GM12873 (cell line): ENCODE data around the gene GRIA4.

ENCODE experiments used
- CTCF ChIP-seq: IDR thresholded peaks from 2 replicates; pipeline ENCODE4 v1.5.1; 2012; ENCODE audit warnings: low read depth, mild to moderate bottlenecking, moderate library complexity, low read length, control low read depth; ENCODE audit not compliant: insufficient read depth; ENCODE audit errors: missing control alignments

The GRIA4 gene

GRCh38 chr11:105767931-105768330 lies 158.1 kb downstream of the GRIA4 start:
- no peak for TF ChIP-seq CTCF

GRCh38 chr11:105769627-105770026 lies 159.8 kb downstream of the GRIA4 start:
- no peak for TF ChIP-seq CTCF

- TF ChIP-seq CTCF, result no peak
Measured at GRCh38 chr11:105774899-105775298, 165.0 kb downstream of the GRIA4 start.

- no peak for TF ChIP-seq CTCF
Measured at GRCh38 chr11:105780781-105781525, 171.1 kb downstream of the GRIA4 start.

- no peak for TF ChIP-seq CTCF
Measured at GRCh38 chr11:105781807-105782206, 171.9 kb downstream of the GRIA4 start.

GRCh38 chr11:105783216-105783615 lies 173.3 kb downstream of the GRIA4 start:
- TF ChIP-seq CTCF, result no peak

- no peak for TF ChIP-seq CTCF
Measured at GRCh38 chr11:105786741-105787140, 176.9 kb downstream of the GRIA4 start.
